ENCODE data around the gene QPCT. TPM values are rescaled to one million over a fixed set of nuclear protein-coding genes. Genes with fewer than 3 reads are reported as not detected.
"Not testable (repeated sequence)": the region's sequence is repeated elsewhere in the genome, so short reads cannot be mapped to it uniquely, and the experiment has no call there.

Gene QPCT
- total and polyA plus RNA-seq, 11 donors, result 1.3 to 7.2 (median 2.8) TPM

GRCh38 chr2:37412231-37412630 is 67.8 kb downstream of the QPCT start:
- 81 to 88% (median 84%) methylated on average over 6 of the region's 6 CpGs for WGBS, 4 donors
- intact Hi-C loops (cut with DNase I), result loop anchor here in 9 of 10 donors (1.0 to 10.0 kb wide), 9 partner anchors 123 to 465 kb away; partner anchors contain the start of gene CDC42EP3 (in 1 of the 9)
- no peak overlapping the region for H3K4me3 ChIP-seq
- H3K36me3 ChIP-seq, result no peaks in the 10 kb centered on the region
- TF ChIP-seq POLR2A (IDR thresholded peaks at IDR 0.05), result no peak
- no peak for TF ChIP-seq CTCF (IDR thresholded peaks at IDR 0.05)
- H3K27ac ChIP-seq, result no peak overlapping the region
- peaks cover 0 to 17% (median 9%) of the 10 kb centered on the region in 12 donors for H3K4me1 ChIP-seq
- ATAC-seq, result no peak
- H3K27me3 ChIP-seq, result no peaks in the 10 kb centered on the region
- H3K9me3 ChIP-seq, result no peaks in the 10 kb centered on the region
- no peak for DNase-seq

- Histone ChIP-seq H3K4me1 (peaks cover 0 to 21% (median 9%) of the 10 kb centered on the region in 12 donors), H3K27ac (peak overlapping the region in 7 of 12 donors; percentile 29 to 66 (median 61))
- not testable (repeated sequence) for H3K4me3 ChIP-seq, H3K27me3 ChIP-seq, DNase-seq, H3K9me3 ChIP-seq, H3K36me3 ChIP-seq
- WGBS, 4 donors, result 69 to 82% (median 79%) methylated on average over 4 of the region's 4 CpGs
- intact Hi-C loops (cut with DNase I), result loop anchor here (1.0 to 10.0 kb wide), 14 partner anchors 121 to 463 kb away; partner anchors contain the start of gene CDC42EP3 (in 2 of the 10)
- ATAC-seq, result peak in 3 of 4 donors; percentile 7 to 29 (median 26)
Observed at GRCh38 chr2:37413911-37414469, 69.6 kb downstream of the QPCT start.

- WGBS, 4 donors, result 11 to 17% (median 15%) methylated on average over 8 of the region's 8 CpGs
- intact Hi-C loops (cut with DNase I), result loop anchor here (1.0 to 10.0 kb wide), 14 partner anchors 120 to 463 kb away; partner anchors contain the start of gene CDC42EP3 (in 2 of the 10)
- Histone ChIP-seq H3K27ac (peak overlapping the region in 11 of 12 donors; percentile 5 to 66 (median 39)), H3K9me3 (no peaks in the 10 kb centered on the region), H3K4me1 (peaks cover 0 to 21% (median 9%) of the 10 kb centered on the region in 12 donors), H3K36me3 (no peaks in the 10 kb centered on the region), H3K4me3 (peak overlapping the region in 3 of 12 donors; percentile 2 to 25 (median 12)), H3K27me3 (no peaks in the 10 kb centered on the region)
- peak; percentile 72 to 88 (median 79) for ATAC-seq
- DNase-seq, result no peak
- TF ChIP-seq CTCF (IDR thresholded peaks at IDR 0.05), result peak; percentile 64 to 93 (median 86)
- no peak for TF ChIP-seq POLR2A (IDR thresholded peaks at IDR 0.05)
Observed at GRCh38 chr2:37414470-37414949, 70.1 kb downstream of the QPCT start.

GRCh38 chr2:37415128-37415820 is 70.8 kb downstream of the QPCT start:
- peaks cover 0 to 21% (median 9%) of the 10 kb centered on the region in 12 donors for H3K4me1 ChIP-seq
- TF ChIP-seq CTCF (IDR thresholded peaks at IDR 0.05) (peak in 1 of 12 donors; percentile 33), POLR2A (IDR thresholded peaks at IDR 0.05) (no peak)
- H3K27ac ChIP-seq, result peak overlapping the region in 10 of 12 donors; percentile 5 to 66 (median 44)
- peak; percentile 23 to 48 (median 42) for ATAC-seq
- H3K27me3 ChIP-seq, result no peaks in the 10 kb centered on the region
- H3K36me3 ChIP-seq, result no peaks in the 10 kb centered on the region
- WGBS, 4 donors, result 73 to 79% (median 79%) methylated on average over 6 to 7 of the region's 7 CpGs
- H3K9me3 ChIP-seq, result no peaks in the 10 kb centered on the region
- intact Hi-C loops (cut with DNase I), result loop anchor here (1.0 to 10.0 kb wide), 14 partner anchors 87 to 462 kb away; partner anchors contain the start of gene CDC42EP3 (in 2 of the 10)
- H3K4me3 ChIP-seq, result no peak overlapping the region
- DNase-seq, result no peak

All from heart left ventricle (tissue), 16 donors.